Erythroblast (primary cell): ENCODE measurements around the gene RAB31.

Experiments
- GATA1 ChIP-seq: IDR thresholded peaks from 2 replicates; pipeline ENCODE4 v1.6.1; 2011; ENCODE audit warnings: low read depth, mild to moderate bottlenecking, control low read depth, low read length, moderate library complexity
- POLR2A ChIP-seq: IDR thresholded peaks from 2 replicates; pipeline ENCODE4 v1.6.1; 2011; ENCODE audit warnings: mild to moderate bottlenecking, low read length

GRCh38 chr18:9775178-9775577 is 67.1 kb downstream of the RAB31 start:
- no peak for TF ChIP-seq POLR2A
- no peak for TF ChIP-seq GATA1
